SHP77 (cell line): Measurements from ENCODE around the gene VPS26B.
A peak's percentile ranks its signal among the peaks of the same experiment; 100 is the strongest.
"Not testable (repeated sequence)": the region's sequence is repeated elsewhere in the genome, so short reads cannot be mapped to it uniquely, and the experiment has no call there.

ENCODE experiments used
- DNase-seq, 2 experiments: peaks; one replicate each; lab custom pipeline; 2025; lab: John Stamatoyannopoulos, UW

Gene VPS26B

DNA sequence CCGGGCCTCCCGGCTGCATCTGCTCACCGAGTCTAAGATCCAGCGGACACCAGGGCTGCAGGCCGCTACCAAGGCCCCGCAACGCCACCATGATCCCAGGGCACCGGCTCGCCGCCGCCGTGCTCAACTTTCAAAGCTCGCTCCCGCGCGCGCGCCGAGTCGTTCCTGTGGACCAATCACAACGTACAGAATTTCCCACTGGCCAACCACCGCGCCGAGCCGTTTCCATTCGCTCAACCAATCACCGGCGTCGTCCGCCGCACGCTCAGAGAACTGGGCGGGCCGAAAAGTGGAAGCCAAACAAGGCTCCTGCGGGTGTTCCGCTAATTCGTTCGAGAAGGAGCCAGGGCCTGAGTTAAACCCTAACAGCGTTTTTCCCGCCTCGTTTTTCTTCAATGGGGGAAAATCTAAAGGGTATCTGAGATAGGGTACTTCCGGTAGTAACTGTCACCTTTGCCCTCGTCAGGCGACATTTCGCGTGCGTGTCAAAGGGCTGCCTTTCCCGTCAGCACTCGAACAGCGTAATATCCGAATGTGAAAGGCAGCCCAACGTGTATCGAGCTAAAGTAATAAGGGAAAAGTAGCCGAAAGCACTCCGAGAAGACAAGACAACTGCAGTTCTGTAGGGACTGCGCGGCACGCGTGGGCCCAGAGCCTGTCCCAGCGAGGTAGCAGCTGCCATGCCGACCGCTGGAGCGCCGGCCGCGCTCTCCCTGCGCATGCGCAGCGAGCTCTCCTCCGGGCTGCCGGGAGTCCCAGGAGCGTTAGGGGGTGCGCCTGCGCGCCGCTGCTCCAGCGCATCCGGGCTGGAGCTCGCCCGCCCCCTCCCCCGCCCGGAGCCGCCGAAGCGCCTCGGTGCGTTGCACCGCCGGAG is at the start of gene VPS26B, which contains the start of gene NCAPD3:
VPS26B (plus strand) TSS at position 836 of the 874 bp plus-strand sequence. CDS start 452 bp downstream, outside the sequence.
NCAPD3 (minus strand) TSS at position 132 of the 874 bp plus-strand sequence; CDS start at position 91, 41 bp downstream.
- DNase-seq = peak; percentile 92 to 96

- no peak for DNase-seq
Observed at GRCh38 chr11:134176284-134176683, 48.2 kb upstream of the VPS26B start.

GRCh38 chr11:134178032-134178674 is 46.3 kb upstream of the VPS26B start:
- DNase-seq = no peak

GRCh38 chr11:134181707-134182106 is 42.8 kb upstream of the VPS26B start:
- DNase-seq = no peak

DNA sequence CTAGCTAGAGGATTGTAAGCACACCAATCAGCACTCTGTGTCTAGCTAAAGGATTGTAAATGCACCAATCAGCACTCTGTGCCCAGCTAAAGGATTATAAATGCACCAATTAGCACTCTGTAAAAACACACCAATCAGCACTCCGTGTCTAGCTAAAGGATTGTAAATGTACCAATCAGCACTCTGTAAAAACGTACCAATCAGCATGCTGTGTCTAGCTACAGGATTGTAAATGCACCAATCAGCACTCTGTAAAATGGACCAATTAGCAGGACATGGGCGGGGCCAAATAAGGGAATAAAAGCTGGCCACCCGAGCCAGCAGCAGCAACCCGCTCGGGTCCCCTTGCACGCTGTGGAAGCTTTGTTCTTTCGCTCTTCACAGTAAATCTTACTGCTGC is 36.4 kb upstream of the VPS26B start:
- not testable (repeated sequence) for DNase-seq

DNA sequence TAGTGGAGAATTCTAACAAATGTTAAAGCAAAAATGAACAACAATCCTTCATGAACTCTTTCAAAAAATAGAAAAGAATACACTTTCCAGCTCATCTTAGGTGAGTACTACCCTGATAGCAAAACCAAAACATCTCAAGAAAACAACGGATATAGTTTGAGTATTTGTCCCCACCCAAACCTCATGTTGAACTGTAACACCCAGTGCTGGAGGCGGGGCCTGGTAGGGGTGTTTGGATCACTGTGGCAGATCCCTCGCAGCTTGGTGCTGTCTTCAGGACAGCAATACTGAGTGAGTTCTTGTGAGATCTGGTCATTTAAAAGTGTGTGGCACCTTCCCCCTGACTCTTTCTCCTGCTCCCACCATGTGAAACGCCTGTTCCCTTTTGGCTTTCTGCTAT is 27.7 kb upstream of the VPS26B start:
- DNase-seq = no peak

DNA sequence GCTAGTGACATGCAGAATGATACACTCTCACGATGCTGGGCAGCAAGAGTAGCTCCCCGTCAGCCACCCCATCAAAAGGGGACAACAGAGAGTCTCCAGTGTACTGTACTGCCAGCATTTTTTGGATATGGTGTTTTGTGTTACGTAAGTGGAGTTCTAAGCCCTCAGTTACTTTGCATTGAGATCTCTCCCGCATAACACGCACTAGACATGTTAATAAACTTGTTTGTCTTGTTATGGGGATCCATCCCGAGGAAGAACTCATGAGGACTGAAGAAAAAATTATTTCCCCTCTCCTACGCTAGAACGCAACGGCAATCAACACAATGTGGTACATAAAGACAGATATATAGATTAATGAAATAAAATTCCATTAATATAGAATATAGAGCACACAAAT is 24.9 kb upstream of the VPS26B start:
- no peak for DNase-seq

GRCh38 chr11:134200688-134201087 is 23.8 kb upstream of the VPS26B start:
- DNase-seq = no peak

- no peak for DNase-seq
Observed at GRCh38 chr11:134202661-134203060, 21.8 kb upstream of the VPS26B start.

GRCh38 chr11:134205729-134206128 is 18.7 kb upstream of the VPS26B start:
- DNase-seq = no peak

GRCh38 chr11:134206185-134206584 is 18.3 kb upstream of the VPS26B start:
- DNase-seq = no peak

DNA sequence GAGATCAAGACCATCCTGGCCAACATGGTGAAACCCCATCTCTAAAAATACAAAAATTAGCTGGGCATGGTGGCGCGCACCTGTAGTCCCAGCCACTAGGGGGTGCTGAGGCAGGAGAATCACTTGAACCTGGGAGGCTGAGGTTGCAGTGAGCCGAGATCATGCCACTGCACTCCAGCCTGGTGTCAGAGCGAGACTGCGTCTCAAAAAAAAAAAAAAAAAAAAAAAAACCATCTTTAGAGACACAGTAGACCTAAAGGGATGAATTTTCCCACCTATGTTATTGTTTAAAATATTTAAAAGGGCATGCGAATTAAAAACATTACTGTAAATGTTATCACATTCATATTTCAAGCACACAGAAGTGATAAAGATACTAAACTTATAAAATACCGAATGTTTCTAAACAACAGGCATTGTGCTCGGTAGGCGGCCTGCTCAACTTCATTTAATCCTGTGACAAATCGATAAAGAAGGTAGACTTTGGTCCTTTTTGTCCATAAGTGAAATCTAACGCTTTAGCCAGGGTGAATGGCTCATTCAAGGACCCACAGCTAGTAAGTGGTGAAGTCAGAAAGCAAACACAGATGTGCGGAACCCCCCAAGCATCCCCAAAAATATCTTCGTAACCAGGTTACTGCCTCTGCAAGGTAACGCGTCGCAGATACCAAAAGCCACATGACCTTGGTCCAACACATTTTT is 16.8 kb upstream of the VPS26B start:
- DNase-seq = peak in 1 of 2 experiments; percentile 15

- no peak for DNase-seq
Observed at GRCh38 chr11:134215836-134216235, 8.6 kb upstream of the VPS26B start.

DNA sequence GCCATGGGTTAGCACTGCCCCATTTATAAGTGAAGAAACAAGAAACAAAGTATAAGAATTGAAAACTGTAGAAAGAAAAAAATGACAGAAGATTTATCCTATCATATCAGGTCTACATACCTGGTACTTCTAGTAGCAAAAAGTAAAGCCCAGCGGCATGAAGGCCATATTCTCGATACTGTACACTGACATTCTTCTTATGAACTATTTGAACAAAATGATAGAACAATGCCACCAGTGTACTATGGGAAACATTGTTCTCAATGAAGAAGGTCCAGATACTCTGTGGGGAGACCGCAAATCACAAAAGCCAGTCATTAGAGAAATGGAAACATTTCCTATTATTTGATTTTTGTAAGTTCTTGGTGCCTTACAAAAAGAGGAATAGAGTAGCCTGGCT is 7.7 kb upstream of the VPS26B start:
- no peak for DNase-seq

GRCh38 chr11:134223121-134223520 is 1.4 kb upstream of the VPS26B start:
- DNase-seq = no peak

- peak in 1 of 2 experiments; percentile 55 for DNase-seq
Observed at GRCh38 chr11:134224710-134225664, 516 bp downstream of the VPS26B start.

GRCh38 chr11:134226806-134227325 is 2.4 kb downstream of the VPS26B start:
- DNase-seq = no peak

GRCh38 chr11:134228625-134229024 is 4.2 kb downstream of the VPS26B start:
- DNase-seq = no peak

DNA sequence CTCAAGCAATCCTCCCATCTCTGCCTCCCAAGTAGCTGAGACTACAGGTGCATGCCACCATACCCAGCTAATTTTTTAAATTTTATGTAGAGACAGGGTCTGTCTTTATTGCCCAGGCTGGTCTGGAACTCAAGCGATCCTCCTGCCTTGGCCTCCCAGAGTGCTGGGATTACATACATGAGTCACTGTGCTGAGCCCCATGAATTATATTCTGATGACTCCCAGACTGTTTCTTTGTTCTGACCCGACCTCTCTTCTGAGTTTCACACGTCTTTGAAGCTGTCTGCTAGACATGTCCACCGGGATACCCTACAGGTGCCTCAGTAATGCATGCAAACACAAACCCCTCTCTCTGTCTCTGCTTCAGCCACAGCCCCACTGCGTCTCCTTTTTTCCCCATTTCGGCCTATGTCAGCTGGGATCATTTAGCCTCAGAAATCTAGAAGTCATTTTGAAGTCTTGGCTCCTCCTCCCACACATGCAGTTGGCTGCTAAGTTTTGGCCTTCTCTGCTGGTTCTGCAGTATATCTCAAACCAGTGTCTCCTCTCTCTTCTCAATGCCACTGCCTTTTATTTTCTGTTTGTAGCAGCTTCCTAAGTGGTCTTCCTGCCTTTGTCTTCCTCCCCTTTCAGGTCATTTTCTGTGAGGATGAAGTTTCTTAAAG is 4.8 kb downstream of the VPS26B start:
- no peak for DNase-seq

- no peak for DNase-seq
Observed at GRCh38 chr11:134230339-134230738, 5.9 kb downstream of the VPS26B start.
